GM12872 (cell line): ENCODE results near the gene LIFR.

Experiments used
- TF ChIP-seq, protein P1 (sequence below): IDR thresholded peaks from 3 replicates; pipeline ENCODE4 v1.5.1; 2011; ENCODE audit warnings: low read depth, mild to moderate bottlenecking, low read length, moderate library complexity; ENCODE audit not compliant: insufficient read depth

Gene LIFR

DNA sequence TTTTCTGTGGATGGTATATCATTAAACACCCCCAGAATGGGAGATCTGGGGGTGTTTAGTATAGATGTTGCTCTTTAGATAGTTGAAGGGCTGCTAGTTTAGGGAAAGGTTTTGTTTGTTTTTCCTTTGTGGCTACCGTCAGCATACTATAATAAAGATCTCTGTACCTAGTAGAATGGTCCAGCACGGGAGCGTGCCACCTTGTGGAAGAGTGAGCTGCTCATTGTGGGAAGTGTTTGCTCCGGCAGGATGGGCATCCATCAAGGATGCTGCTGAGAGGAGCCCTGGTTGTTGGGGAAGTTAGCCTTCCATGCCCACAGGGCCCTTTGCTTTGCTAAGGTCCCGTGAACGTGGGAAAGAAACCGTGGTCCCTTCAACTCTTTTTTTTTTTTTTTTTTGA, 113.1 kb downstream of the LIFR start:
- TF ChIP-seq, protein P1, sequence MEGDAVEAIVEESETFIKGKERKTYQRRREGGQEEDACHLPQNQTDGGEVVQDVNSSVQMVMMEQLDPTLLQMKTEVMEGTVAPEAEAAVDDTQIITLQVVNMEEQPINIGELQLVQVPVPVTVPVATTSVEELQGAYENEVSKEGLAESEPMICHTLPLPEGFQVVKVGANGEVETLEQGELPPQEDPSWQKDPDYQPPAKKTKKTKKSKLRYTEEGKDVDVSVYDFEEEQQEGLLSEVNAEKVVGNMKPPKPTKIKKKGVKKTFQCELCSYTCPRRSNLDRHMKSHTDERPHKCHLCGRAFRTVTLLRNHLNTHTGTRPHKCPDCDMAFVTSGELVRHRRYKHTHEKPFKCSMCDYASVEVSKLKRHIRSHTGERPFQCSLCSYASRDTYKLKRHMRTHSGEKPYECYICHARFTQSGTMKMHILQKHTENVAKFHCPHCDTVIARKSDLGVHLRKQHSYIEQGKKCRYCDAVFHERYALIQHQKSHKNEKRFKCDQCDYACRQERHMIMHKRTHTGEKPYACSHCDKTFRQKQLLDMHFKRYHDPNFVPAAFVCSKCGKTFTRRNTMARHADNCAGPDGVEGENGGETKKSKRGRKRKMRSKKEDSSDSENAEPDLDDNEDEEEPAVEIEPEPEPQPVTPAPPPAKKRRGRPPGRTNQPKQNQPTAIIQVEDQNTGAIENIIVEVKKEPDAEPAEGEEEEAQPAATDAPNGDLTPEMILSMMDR: no peak

DNA sequence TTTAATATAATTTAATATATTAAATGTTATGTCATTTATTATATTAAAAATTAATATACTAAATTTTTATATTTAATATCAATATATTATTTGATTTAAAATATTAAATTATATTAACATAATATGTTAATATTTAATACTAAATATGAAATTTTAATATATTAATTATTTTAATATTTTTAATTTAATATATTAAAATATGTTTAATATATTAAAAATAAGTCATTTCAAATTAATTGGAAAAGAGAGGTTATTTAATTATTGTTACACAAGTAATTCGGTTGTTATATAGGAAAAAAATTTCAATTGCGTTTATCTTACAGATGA, 114.2 kb downstream of the LIFR start:
- TF ChIP-seq, protein P1: no peak

DNA sequence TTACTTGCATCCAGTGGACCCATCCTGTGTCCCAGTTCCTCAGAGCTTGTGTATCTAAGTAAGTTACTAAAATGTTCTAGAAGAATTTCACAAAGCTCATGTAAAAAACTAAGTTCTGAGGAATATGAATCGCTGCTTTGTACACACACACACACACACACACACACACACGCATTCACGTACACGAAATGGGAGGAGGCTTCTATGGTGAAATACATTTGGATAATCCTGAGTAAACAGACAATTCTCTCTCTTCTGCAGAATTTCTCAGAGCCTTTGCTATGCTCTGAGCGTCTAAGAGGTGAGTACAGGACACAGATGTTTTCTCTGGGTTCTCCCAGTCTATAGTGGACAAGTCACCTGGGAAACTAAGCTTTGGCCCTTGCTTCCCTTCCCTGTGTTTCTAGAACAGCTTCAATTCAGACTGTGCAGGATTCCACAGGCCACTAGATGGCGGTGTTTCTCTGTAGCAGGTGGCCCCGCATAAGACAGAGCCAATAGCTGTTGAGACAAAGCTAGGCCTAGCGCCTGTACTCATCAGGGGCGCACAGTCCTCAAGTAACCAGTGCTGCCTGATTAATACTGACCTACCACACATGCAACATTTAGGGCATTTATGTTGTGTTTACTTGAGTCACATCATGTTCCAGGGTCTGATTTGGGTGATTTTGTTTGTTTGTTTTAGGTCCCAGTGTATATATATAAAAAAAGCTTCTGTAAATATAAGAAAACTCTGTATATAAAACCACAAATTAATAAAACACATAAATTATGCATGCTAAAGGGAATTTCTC, 114.8 kb downstream of the LIFR start:
- TF ChIP-seq, protein P1: peak; percentile 95

DNA sequence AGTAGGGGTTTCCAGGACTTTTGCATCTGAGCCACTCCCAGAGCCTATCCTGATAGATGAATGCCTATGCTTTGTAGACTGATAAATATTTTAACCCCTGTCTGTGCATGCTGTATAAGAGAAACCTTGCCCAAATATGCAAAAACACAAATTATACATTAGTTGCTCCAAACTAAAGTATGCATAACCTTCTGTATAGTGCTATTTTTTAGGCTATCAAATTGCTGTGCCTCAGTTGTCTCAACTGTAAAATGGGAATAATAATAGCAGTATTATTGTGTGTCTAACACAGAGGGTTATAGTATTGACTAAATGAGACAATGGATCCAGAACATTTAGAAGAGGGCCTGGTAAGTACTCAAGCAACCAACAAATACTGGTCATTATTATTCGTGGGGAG, 117.7 kb downstream of the LIFR start:
- TF ChIP-seq, protein P1: no peak

DNA sequence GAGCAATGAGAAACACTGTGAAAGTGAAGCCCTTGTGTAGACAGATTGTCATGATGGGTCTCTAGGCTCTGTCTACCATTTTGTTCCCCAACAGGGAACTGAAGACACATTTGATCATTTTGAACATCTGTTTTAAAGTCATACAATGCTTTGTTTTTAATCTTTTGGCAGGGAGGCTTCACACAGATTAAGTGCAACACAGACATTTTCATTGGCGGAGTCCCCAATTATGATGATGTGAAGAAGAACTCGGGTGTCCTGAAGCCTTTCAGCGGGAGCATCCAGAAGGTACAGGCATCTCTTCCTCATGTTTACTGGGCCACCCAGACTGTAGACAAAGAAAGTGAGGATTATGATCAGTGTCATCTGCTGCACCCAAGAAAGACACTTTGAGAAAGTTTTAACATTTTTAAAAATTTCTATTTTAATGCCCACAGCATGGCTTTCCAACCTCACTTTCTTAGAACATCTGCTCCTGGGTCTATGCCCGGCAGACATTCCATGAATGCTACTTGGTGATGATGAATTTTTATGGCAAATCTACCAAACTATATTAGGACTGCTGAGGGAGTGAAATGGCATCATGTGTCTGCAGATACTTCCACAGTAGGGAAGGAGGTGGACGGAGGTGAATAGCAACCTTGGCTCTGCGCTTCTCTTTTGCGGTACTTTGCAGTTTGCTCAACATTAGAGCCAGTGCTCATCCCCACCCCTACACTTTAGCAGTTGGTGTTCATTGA, 121.3 kb downstream of the LIFR start:
- TF ChIP-seq, protein P1: no peak

DNA sequence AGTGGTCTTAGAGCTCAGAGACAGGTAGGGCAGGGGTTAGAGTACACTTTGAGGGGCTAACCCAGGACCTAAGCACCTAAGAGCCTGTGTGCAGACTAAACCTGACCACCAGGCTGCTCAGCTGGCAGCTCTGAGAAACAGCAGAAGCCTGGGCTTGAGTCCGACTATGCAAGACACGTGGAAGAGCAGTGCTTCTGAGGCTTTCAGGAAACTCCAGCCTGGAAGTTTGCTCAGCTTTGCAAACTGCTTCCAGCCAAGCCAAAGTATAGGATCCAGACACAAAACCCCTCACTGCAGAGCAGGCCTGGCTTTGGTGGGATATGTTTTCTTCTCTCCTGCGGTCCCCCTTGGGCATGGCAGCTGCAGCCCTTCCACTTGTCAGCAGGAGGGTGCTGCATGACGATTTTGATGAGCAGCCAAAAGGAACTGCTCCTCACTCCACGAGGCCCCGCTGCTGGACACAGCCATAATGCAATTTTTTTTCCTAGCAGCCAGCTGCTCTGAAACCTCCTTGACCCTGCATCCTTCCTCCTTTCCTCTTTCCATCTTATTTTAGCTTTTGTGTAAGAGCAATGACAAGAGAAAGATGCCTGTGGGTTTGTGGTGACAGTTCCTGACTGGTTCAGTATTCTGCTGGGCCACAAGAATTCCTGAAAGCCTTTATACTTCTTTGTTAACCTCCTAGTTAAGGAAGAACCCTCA, 123.1 kb downstream of the LIFR start:
- TF ChIP-seq, protein P1: no peak

DNA sequence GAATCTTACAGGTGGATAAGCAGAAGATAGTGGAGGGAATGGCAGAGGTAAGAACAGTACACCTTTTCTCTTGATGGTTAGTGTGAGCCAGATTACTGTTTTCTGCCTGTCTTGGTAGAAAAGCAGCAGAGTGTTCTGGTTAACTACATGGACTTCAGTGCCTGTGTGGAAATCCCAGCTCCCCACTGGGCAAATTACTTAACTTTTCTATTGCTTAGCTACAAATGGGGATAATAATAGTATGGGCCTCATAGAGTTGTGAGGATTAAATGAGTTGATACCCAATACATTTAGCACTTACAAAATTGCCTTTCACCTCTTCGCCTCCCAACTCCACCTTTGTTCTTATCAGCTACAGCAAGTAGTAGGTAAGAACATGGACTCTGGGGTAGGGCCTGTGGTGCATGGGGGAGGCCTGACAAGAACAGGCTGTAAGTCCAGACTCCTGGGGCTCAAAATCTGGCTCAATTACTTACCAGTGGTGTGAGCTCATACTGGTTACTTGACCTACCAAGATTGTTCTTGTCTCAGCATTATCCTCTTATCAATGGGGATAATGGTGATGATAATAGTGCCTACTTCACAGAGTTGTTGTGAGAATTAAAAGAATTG, 125.1 kb downstream of the LIFR start:
- TF ChIP-seq, protein P1: no peak
